ENCODE results near the gene KIAA1614.

GRCh38 chr1:180971273-180971997 is 58.7 kb downstream of the KIAA1614 start:
- TF ChIP-seq POLR2A (IDR thresholded peaks at IDR 0.05) (no peak), POLR2AphosphoS5 (IDR thresholded peaks at IDR 0.05) (no peak)

Data from breast epithelium (tissue), 3 donors.